Fibroblast of mammary gland (primary cell): ENCODE data around the gene LRRC38.

Experiments used
- DNase-seq: peaks from one replicate; pipeline ENCODE4 v3.0.0-alpha.2; 2010; ENCODE audit warnings: low read depth
- H3K4me3 ChIP-seq: 2 replicates; pipeline ENCODE4 v1.5.1; 2011; ENCODE audit warnings: low read depth, mild to moderate bottlenecking, low read length, moderate library complexity; ENCODE audit not compliant: control insufficient read depth
- TF ChIP-seq, protein P1 (sequence below): conservative IDR thresholded peaks from 2 replicates; pipeline ENCODE4 v1.5.1; 2011; ENCODE audit warnings: low read depth, low read length, inconsistent platforms; ENCODE audit not compliant: control insufficient read depth, insufficient read depth

LRRC38 gene

DNA sequence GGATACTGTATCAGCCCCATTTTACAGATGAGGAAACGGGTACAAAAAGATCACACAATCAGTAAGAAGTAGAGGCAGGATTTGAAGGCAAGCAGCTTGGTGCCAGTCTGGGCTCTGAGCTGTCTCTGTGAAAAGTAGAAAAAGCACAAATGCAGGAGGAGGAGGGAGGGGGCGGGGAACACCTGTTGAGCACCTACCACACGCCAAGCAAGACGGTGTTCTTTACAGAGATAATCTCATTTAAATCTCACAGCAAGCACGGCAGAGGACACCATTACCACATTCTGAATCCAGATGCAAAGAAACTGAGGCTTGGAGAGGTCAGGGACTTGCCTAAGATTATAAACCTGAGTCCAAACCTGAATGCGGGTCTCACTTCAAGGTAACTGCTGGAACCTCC, 3.3 kb downstream of the LRRC38 start:
- H3K4me3 ChIP-seq = no peak overlapping the region
- no peak for DNase-seq
- TF ChIP-seq, protein P1, sequence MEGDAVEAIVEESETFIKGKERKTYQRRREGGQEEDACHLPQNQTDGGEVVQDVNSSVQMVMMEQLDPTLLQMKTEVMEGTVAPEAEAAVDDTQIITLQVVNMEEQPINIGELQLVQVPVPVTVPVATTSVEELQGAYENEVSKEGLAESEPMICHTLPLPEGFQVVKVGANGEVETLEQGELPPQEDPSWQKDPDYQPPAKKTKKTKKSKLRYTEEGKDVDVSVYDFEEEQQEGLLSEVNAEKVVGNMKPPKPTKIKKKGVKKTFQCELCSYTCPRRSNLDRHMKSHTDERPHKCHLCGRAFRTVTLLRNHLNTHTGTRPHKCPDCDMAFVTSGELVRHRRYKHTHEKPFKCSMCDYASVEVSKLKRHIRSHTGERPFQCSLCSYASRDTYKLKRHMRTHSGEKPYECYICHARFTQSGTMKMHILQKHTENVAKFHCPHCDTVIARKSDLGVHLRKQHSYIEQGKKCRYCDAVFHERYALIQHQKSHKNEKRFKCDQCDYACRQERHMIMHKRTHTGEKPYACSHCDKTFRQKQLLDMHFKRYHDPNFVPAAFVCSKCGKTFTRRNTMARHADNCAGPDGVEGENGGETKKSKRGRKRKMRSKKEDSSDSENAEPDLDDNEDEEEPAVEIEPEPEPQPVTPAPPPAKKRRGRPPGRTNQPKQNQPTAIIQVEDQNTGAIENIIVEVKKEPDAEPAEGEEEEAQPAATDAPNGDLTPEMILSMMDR = no peak

DNA sequence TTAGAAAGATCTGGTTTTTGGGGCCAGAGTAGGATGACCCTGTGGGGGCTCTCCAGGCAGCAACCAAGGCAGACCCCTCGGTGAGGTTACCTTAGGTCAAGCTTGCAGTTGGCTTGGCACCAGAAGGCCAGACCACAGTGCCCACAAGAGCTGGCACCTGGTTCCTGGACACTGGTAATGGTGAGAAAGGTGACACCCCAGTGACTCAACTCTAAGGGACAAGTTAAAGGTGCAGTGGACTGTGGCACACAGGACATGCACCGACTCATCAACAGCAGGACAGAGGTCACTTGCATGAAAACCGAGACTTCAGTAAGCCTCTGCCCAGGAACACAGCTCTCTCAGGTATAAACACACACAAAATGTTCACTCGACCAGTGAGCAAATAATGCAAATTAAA, 6.7 kb downstream of the LRRC38 start:
- TF ChIP-seq, protein P1 = no peak
- H3K4me3 ChIP-seq = no peak overlapping the region
- no peak for DNase-seq

DNA sequence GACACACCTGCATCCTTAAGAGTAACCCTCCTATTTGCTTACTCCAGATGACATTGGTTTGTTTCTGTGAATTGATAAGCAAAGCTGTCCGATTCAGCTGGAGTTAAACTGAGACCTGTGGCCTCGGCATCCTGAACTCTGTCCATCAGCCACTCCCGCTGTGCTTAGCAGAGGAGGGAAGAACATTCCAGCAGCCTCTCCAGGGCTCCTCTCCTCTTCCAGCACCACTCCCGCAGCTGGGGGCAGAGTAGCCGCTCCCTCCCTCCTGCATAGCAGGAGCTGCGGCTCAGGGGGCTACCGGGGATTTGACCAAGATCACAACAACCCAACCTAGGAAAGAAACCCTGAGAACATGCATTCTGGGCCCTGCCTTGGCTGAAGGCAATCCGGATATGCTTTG, 8.8 kb downstream of the LRRC38 start:
- no peak for DNase-seq

DNA sequence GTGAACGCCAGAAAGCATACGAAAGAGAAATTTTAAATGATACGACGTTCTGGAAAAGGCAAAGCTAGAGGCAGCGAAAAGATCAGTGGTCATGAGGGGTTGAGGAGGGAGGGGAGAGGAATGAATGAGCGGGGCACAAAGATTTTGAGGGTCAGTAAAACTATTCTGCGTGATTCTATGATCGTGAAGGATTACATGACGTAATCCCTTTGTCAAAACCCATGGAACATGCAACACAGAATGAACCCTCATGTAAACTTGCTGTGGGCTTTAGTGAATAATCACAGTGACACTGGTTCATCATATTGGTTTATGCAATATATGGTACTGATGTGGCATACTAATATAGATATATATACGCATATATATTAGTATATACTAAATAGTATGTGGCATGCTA, 13.0 kb downstream of the LRRC38 start:
- TF ChIP-seq, protein P1 = no peak
- no peak for DNase-seq
- no peak overlapping the region for H3K4me3 ChIP-seq

More for the DNA sequence above, 8.8 kb downstream of the LRRC38 start:
- no peak overlapping the region for H3K4me3 ChIP-seq
- TF ChIP-seq, protein P1 = no peak

DNA sequence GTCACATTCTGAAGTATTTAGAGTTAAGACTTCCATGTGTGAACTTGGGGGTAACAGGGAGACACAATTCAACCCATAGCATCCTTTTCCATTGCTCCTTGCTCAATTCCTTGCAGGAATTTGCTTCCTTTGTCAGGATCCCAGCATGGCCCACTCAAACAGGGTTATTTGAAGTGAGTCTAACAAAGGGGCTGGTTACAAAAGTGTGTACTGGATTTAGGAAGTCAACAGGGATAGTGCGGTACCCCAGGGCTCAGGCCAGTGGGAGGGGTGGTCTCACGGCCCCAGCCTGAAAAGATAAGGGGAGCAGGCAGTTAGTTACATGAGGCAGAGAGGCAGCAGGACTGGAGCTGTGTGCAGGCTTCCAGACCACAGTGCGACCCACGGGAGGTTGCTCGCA, 14.4 kb downstream of the LRRC38 start:
- TF ChIP-seq, protein P1 = no peak
- H3K4me3 ChIP-seq = no peak overlapping the region
- no peak for DNase-seq

DNA sequence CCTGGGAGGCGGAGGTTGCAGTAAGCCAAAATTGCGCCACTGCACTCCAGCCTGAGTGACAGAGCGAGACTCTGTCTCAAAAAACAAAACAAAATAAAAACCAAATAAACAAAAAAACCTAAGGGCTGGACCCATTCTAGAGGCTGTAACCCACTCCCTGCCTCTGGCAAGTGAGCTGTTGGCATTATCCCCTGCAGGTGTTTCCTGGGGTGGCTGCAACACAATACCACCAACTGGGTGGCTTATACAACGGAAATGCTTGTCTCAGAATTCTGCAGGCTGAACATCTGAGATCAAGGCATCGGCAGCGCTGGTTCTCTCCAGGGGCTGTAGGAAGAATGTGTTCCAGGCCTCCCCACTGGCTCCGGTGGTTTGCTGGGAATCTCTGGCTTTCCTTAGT, 15.2 kb downstream of the LRRC38 start:
- TF ChIP-seq, protein P1 = no peak
- no peak for DNase-seq
- H3K4me3 ChIP-seq = no peak overlapping the region

DNA sequence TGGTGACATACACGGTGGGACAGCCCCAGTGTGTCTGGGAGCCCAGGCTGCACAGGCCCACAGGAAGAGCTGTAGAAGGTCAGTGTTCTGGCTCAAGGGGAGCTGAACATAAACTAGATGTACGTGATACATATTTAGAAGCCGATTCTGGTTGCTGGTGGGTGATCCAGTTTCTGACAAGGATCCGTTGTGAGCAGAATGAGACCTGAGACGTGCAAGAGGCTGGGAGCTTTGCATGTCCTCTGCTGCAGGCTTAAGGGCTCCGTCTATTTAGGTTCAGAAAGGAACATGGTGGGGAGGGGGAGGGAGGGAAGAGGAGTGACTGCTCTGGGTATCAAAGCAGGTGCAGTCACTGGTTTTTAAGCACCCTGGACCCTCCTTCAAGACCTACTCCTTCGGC, 18.6 kb downstream of the LRRC38 start:
- no peak overlapping the region for H3K4me3 ChIP-seq
- DNase-seq = no peak
- TF ChIP-seq, protein P1 = no peak
